IPS-20b (cell line): ENCODE results near the gene NOTCH1.

ENCODE experiments used
- H3K27ac ChIP-seq: one replicate; pipeline ENCODE4 v1.5.1; 2013; ENCODE audit warnings: low read length
- H3K27me3 ChIP-seq: 2 replicates; pipeline ENCODE4 v1.6.1; 2013; ENCODE audit warnings: mild to moderate bottlenecking, low read length, inconsistent platforms; ENCODE audit not compliant: insufficient read depth
- H3K36me3 ChIP-seq: 2 replicates; pipeline ENCODE4 v1.6.1; 2013; ENCODE audit warnings: low read depth, mild to moderate bottlenecking, inconsistent platforms, low read length, moderate library complexity; ENCODE audit not compliant: insufficient read depth
- H3K4me1 ChIP-seq: 2 replicates; pipeline ENCODE4 v1.6.1; 2013; ENCODE audit warnings: mild to moderate bottlenecking, control low read depth, inconsistent platforms, low read length, moderate library complexity; ENCODE audit not compliant: insufficient read depth
- H3K4me3 ChIP-seq: 2 replicates; pipeline ENCODE4 v1.5.1; 2013; ENCODE audit warnings: mild to moderate bottlenecking, low read length, inconsistent platforms
- H3K9ac ChIP-seq: 2 replicates; pipeline ENCODE4 v1.6.1; 2013; ENCODE audit warnings: low read depth, mild to moderate bottlenecking, inconsistent platforms, low read length, moderate library complexity
- H3K9me3 ChIP-seq: 2 replicates; pipeline ENCODE4 v1.6.1; 2013; ENCODE audit warnings: mild to moderate bottlenecking, low read depth, low read length, inconsistent platforms; ENCODE audit not compliant: insufficient read depth

The NOTCH1 gene

GRCh38 chr9:136533775-136534157, 12.1 kb downstream of the NOTCH1 start:
- H3K9me3 ChIP-seq, result no peaks in the 10 kb centered on the region
- no peak overlapping the region for H3K27ac ChIP-seq
- peaks cover 17% of the 10 kb centered on the region for H3K36me3 ChIP-seq
- H3K4me1 ChIP-seq, result peaks cover 4% of the 10 kb centered on the region; the same call in 1 of the 2 replicates
- no peak overlapping the region for H3K4me3 ChIP-seq
- no peaks in the 10 kb centered on the region for H3K27me3 ChIP-seq
- H3K9ac ChIP-seq, result no peak overlapping the region

- Histone ChIP-seq H3K27ac (no peak overlapping the region), H3K4me3 (no peak overlapping the region)
These were observed 12.8 kb downstream of the NOTCH1 start for GRCh38 chr9:136532799-136533774.

GRCh38 chr9:136531904-136532798, 13.7 kb downstream of the NOTCH1 start:
- no peak overlapping the region for H3K9ac ChIP-seq
- H3K9me3 ChIP-seq, result no peaks in the 10 kb centered on the region
- H3K27ac ChIP-seq, result no peak overlapping the region
- no peak overlapping the region for H3K4me3 ChIP-seq
- no peaks in the 10 kb centered on the region for H3K27me3 ChIP-seq
- H3K36me3 ChIP-seq, result peaks cover 11% of the 10 kb centered on the region
- peaks cover 4% of the 10 kb centered on the region; the same call in 1 of the 2 replicates for H3K4me1 ChIP-seq

More at GRCh38 chr9:136532799-136533774, 12.8 kb downstream of the NOTCH1 start:
- peaks cover 17% of the 10 kb centered on the region for H3K36me3 ChIP-seq
- H3K9me3 ChIP-seq, result no peaks in the 10 kb centered on the region
- no peak overlapping the region for H3K9ac ChIP-seq
- H3K27me3 ChIP-seq, result no peaks in the 10 kb centered on the region
- peaks cover 4% of the 10 kb centered on the region; the same call in 1 of the 2 replicates for H3K4me1 ChIP-seq

- Histone ChIP-seq H3K9me3 (no peaks in the 10 kb centered on the region), H3K4me3 (no peak overlapping the region), H3K27me3 (no peaks in the 10 kb centered on the region), H3K36me3 (peaks cover 11% of the 10 kb centered on the region), H3K4me1 (peaks cover 4% of the 10 kb centered on the region; the same call in 1 of the 2 replicates), H3K27ac (no peak overlapping the region), H3K9ac (no peak overlapping the region)
These were observed 14.5 kb downstream of the NOTCH1 start for GRCh38 chr9:136531186-136531903.

- no peak overlapping the region; the same call in 1 of the 2 replicates for H3K9ac ChIP-seq
- H3K4me3 ChIP-seq, result no peak overlapping the region
- no peaks in the 10 kb centered on the region for H3K9me3 ChIP-seq
- H3K27me3 ChIP-seq, result no peaks in the 10 kb centered on the region
- H3K27ac ChIP-seq, result no peak overlapping the region
- H3K4me1 ChIP-seq, result peaks cover 4% of the 10 kb centered on the region; the same call in 1 of the 2 replicates
- peaks cover 11% of the 10 kb centered on the region for H3K36me3 ChIP-seq
These were observed 15.3 kb downstream of the NOTCH1 start for GRCh38 chr9:136530461-136531089.

- H3K4me3 ChIP-seq, result no peak overlapping the region
These were observed 16.1 kb downstream of the NOTCH1 start for GRCh38 chr9:136529516-136530460.

GRCh38 chr9:136528716-136529341, 17.0 kb downstream of the NOTCH1 start:
- Histone ChIP-seq H3K4me1 (peaks cover 4% of the 10 kb centered on the region; the same call in 1 of the 2 replicates), H3K9me3 (no peaks in the 10 kb centered on the region), H3K36me3 (peaks cover 4% of the 10 kb centered on the region), H3K9ac (no peak overlapping the region), H3K4me3 (no peak overlapping the region), H3K27me3 (no peaks in the 10 kb centered on the region), H3K27ac (no peak overlapping the region)

More at GRCh38 chr9:136529516-136530460, 16.1 kb downstream of the NOTCH1 start:
- Histone ChIP-seq H3K9me3 (no peaks in the 10 kb centered on the region), H3K36me3 (peaks cover 11% of the 10 kb centered on the region), H3K27me3 (no peaks in the 10 kb centered on the region), H3K4me1 (peaks cover 4% of the 10 kb centered on the region; the same call in 1 of the 2 replicates), H3K27ac (no peak overlapping the region), H3K9ac (no peak overlapping the region; the same call in 1 of the 2 replicates)

- Histone ChIP-seq H3K4me3 (no peak overlapping the region), H3K4me1 (peaks cover 4% of the 10 kb centered on the region; the same call in 1 of the 2 replicates), H3K9me3 (no peaks in the 10 kb centered on the region), H3K9ac (no peak overlapping the region), H3K27me3 (no peaks in the 10 kb centered on the region), H3K27ac (no peak overlapping the region), H3K36me3 (no peaks in the 10 kb centered on the region)
These were observed 17.8 kb downstream of the NOTCH1 start for GRCh38 chr9:136527721-136528710.

- Histone ChIP-seq H3K9me3 (no peaks in the 10 kb centered on the region), H3K4me1 (peaks cover 4% of the 10 kb centered on the region; the same call in 1 of the 2 replicates), H3K27ac (no peak overlapping the region), H3K9ac (no peak overlapping the region), H3K36me3 (no peaks in the 10 kb centered on the region), H3K27me3 (no peaks in the 10 kb centered on the region), H3K4me3 (no peak overlapping the region)
These were observed 18.7 kb downstream of the NOTCH1 start for GRCh38 chr9:136527131-136527530.
